Gastroesophageal sphincter (tissue), 4 donors: ENCODE results near the gene TECPR2. TPM values are rescaled to one million over a fixed set of nuclear protein-coding genes. Genes with fewer than 3 reads are reported as not detected.
A peak's percentile ranks its signal among the peaks of the same experiment; 100 is the strongest.

Experiments
- ATAC-seq: fragments of 150-250 bp; one replicate; pipeline ENCODE4 v1.9.1; 2016; ENCODE audit warnings: mild to moderate bottlenecking, moderate library complexity
- H3K27ac ChIP-seq, 4 donors: fragments of 200-600 bp; sonication (generic) in 3 of 4; 1 replicate in 3 of 4; 2 replicates in 1 of 4; pipeline ENCODE4 v1.5.1; 2016 to 2019
- H3K27me3 ChIP-seq: fragments of 200-600 bp; sonication (generic); one replicate; pipeline ENCODE4 v1.5.1; 2019
- H3K36me3 ChIP-seq, 2 donors: fragments of 200-600 bp; sonication (generic); one replicate each; pipeline ENCODE4 v1.5.1; 2019; ENCODE audit warnings: control low read depth in 1 of 2
- H3K4me1 ChIP-seq, 3 donors: fragments of 200-600 bp; sonication (generic); 1 replicate in 2 of 3; 2 replicates in 1 of 3; pipeline ENCODE4 v1.5.1; 2016 to 2019; ENCODE audit warnings: control low read depth in 2 of 3
- H3K4me3 ChIP-seq, 2 donors: fragments of 200-600 bp; sonication (generic); one replicate each; pipeline ENCODE4 v1.5.1; 2019; ENCODE audit warnings: mild to moderate bottlenecking in 1 of 2, moderate library complexity in 1 of 2
- H3K9me3 ChIP-seq, 3 donors: fragments of 200-600 bp; sonication (generic); one replicate each; pipeline ENCODE4 v1.5.1; 2017 to 2019; ENCODE audit warnings: control low read depth in 2 of 3
- EP300 ChIP-seq: sonication (generic); formaldehyde crosslinking; IDR thresholded peaks from one replicate; pipeline ENCODE4 v1.6.1; 2017; ENCODE audit warnings: antibody characterized with exemption, mild to moderate bottlenecking
- POLR2A ChIP-seq, 2 donors: fragments of 450-650 bp; IDR thresholded peaks; one replicate each; pipeline ENCODE4 v1.6.1; 2017; ENCODE audit warnings: antibody characterized with exemption in 2 of 2, mild to moderate bottlenecking in 2 of 2, moderate library complexity in 1 of 2
- POLR2AphosphoS5 ChIP-seq: sonication (generic); formaldehyde crosslinking; IDR thresholded peaks from one replicate; pipeline ENCODE4 v1.6.1; 2017; ENCODE audit warnings: antibody characterized with exemption
- WGBS, 2 donors: methylation state at CpG; one replicate each; pipeline ENCODE4 v1.1.5; 2018; ENCODE audit warnings: low coverage in 1 of 2; 5-methylcytosine and 5-hydroxymethylcytosine counted together
- total RNA-seq, 4 donors: library from RNA; depleted of rRNA; stranded (reverse); fragments of >200 nt; gene quantifications; one replicate each; pipeline ENCODE4 v1.1.0, GENCODE V29; 2016
- TF ChIP-seq, protein P1 (sequence below), 4 experiments: fragments of 200-600 bp in 2 of 4; fragments of 450-650 bp in 2 of 4; sonication (generic) in 1 of 4; IDR thresholded peaks; one replicate each; pipeline ENCODE4 v1.5.1; 2017 to 2019; ENCODE audit warnings: antibody characterized with exemption in 4 of 4, mild to moderate bottlenecking in 2 of 4, moderate library complexity in 2 of 4

Gene TECPR2
- total RNA-seq, 4 donors from 2014 or later = 26.0 to 57.2 (median 30.5) TPM

DNA sequence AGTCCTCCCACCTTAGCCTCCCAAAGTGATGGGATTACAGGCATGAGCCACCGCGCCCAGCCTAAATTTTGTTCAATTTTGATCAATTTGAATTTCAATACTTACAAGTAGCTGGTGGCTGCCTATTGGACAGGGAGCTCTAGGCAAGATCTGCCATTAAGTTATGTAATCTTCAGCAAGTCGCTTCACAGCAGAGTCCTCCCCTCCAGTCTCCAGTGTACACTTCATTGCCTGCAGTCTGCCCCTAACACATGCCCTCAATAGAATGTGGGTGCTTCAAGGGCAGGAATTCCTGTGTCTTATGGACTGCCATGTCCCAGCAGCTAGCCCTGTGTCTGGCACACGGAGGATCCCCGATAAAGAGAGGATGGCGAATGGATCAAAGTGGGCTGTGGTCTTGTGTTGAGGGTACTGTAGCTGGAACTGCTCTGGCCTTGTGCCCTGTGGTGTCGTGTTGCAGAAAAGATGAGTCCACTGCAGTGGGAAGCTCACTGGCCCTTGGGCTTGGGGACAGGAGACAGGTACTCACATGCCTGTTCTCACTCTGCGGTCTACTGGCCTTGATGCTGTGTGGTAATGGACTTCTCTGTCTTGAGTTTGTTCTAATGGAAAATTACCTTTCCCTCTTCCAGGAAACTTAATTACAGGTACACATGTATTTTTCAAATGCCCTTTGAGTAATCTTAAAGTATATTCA is 67.6 kb downstream of the TECPR2 start:
- TF ChIP-seq, protein P1, sequence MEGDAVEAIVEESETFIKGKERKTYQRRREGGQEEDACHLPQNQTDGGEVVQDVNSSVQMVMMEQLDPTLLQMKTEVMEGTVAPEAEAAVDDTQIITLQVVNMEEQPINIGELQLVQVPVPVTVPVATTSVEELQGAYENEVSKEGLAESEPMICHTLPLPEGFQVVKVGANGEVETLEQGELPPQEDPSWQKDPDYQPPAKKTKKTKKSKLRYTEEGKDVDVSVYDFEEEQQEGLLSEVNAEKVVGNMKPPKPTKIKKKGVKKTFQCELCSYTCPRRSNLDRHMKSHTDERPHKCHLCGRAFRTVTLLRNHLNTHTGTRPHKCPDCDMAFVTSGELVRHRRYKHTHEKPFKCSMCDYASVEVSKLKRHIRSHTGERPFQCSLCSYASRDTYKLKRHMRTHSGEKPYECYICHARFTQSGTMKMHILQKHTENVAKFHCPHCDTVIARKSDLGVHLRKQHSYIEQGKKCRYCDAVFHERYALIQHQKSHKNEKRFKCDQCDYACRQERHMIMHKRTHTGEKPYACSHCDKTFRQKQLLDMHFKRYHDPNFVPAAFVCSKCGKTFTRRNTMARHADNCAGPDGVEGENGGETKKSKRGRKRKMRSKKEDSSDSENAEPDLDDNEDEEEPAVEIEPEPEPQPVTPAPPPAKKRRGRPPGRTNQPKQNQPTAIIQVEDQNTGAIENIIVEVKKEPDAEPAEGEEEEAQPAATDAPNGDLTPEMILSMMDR (IDR thresholded peaks at IDR 0.05) = no peak
- TF ChIP-seq POLR2AphosphoS5 (no peak), EP300 (no peak), POLR2A (IDR thresholded peaks at IDR 0.05) (no peak)
- Histone ChIP-seq H3K27me3 (no peaks in the 10 kb centered on the region), H3K4me3 (no peak overlapping the region), H3K9me3 (no peaks in the 10 kb centered on the region), H3K36me3 (peaks cover 0 to 91% of the 10 kb centered on the region in 2 donors), H3K4me1 (peaks cover 0 to 7% (median 0%) of the 10 kb centered on the region in 3 donors), H3K27ac (no peak overlapping the region)
- ATAC-seq = no peak
- 95 to 100% methylated on average over 4 of the region's 8 CpGs for WGBS, 2 donors

DNA sequence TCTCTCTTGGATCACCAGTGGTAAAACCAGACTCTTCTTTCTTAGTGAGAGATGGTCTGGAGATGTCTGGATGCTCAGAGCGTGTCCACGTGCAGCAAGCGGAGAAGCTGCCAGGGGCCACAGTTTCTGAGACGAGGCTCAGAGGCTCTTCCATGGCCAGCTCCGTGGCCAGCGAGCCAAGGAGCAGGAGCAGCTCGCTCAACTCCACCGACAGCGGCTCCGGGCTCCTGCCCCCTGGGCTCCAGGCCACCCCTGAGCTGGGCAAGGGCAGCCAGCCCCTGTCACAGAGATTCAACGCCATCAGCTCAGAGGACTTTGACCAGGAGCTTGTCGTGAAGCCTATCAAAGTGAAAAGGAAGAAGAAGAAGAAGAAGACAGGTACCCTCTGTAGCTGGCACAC is 69.0 kb downstream of the TECPR2 start:
- no peak for ATAC-seq
- no peaks in the 10 kb centered on the region for H3K4me1 ChIP-seq
- H3K4me3 ChIP-seq = no peak overlapping the region
- H3K36me3 ChIP-seq = peaks cover 0 to 91% of the 10 kb centered on the region in 2 donors
- TF ChIP-seq POLR2AphosphoS5 (no peak), POLR2A (IDR thresholded peaks at IDR 0.05) (no peak)
- WGBS, 2 donors = 86 to 100% methylated on average over 1 of the region's 12 CpGs
- no peaks in the 10 kb centered on the region for H3K9me3 ChIP-seq
- no peak overlapping the region for H3K27ac ChIP-seq
- no peaks in the 10 kb centered on the region for H3K27me3 ChIP-seq

DNA sequence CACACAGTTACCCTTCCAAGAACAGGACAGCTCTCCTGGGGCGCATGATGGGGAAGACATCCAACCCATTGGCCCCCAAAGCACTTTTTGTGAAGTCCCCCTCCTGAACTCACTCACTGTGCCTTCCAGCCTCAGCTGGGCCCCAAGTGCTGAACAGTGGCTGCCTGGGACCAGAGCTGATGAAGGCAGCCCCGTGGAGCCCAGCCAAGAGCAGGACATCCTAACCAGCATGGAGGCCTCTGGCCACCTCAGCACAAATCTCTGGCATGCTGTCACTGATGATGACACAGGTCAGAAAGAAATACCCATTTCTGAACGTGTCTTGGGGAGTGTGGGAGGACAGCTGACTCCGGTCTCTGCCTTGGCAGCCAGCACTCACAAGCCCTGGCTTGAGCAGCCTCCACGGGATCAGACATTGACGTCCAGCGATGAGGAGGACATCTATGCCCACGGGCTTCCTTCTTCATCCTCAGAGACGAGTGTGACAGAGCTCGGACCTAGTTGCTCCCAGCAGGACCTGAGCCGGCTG is 72.0 kb downstream of the TECPR2 start:
- Histone ChIP-seq H3K36me3 (peaks cover 0 to 68% of the 10 kb centered on the region in 2 donors), H3K27ac (no peak overlapping the region), H3K4me3 (no peak overlapping the region), H3K27me3 (no peaks in the 10 kb centered on the region), H3K9me3 (no peaks in the 10 kb centered on the region), H3K4me1 (peaks cover 0 to 14% (median 3%) of the 10 kb centered on the region in 3 donors)
- no peak for ATAC-seq
- TF ChIP-seq EP300 (no peak), POLR2AphosphoS5 (no peak)
- TF ChIP-seq, protein P1 (IDR thresholded peaks at IDR 0.05) = no peak
- WGBS, 2 donors = 100% methylated on average over 1 of the region's 11 CpGs; no CpG with 5 or more reads in 1 of the 2 donors

DNA sequence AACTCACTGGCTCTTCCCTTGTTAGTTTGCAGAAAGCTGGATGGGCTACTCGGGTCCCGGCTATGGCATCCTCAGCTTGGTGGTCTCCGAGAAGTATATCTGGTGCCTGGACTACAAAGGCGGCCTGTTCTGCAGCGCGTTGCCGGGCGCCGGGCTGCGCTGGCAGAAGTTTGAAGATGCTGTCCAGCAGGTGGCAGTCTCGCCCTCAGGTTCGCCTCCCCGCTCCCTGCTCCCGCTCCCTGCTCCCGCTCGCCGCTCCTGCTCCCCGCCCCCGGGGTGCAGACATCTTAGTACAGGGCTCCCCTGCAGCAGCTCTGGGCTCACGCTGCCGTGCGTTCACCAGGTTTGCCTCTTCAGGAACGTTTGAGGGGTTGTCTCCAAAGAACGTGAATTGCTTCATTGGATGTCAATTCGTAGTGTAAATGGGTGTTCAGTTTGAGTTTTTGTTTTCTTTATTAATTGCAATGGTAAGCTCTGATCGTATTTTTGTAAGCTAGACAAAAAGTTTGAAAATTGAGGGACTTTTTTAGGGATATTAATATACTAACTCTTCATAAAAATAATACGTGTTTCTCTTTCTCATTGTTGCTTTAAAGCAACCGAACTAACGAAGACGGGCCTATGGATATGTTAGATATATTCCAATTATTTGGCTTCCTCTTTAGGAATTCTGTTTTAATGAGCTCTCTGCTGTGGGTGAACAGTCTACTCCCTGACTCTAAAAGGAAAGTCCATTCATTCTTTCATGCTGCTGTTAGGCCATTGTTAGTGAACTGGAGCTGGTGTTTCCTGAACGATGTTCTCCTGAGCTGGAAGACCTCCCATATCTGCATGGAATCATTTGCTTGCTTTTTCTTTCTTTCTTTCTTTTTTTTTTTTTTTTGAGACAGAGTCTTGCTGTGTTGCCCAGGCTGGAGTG is 75.5 kb downstream of the TECPR2 start:
- H3K27ac ChIP-seq = peak overlapping the region in 2 of 4 donors; percentile 20 to 44
- peaks cover 0 to 76% of the 10 kb centered on the region in 2 donors for H3K36me3 ChIP-seq
- no peak for TF ChIP-seq EP300
- TF ChIP-seq, protein P1 (IDR thresholded peaks at IDR 0.05) = peak; percentile 67 to 87 (median 78)
- peak overlapping the region; percentile 15 to 16 for H3K4me3 ChIP-seq
- H3K4me1 ChIP-seq = peaks cover 0 to 14% (median 3%) of the 10 kb centered on the region in 3 donors
- ATAC-seq = peak; percentile 95
- WGBS, 2 donors = 5% methylated on average over 12 to 18 of the region's 31 CpGs
- H3K9me3 ChIP-seq = no peaks in the 10 kb centered on the region
- H3K27me3 ChIP-seq = no peaks in the 10 kb centered on the region

DNA sequence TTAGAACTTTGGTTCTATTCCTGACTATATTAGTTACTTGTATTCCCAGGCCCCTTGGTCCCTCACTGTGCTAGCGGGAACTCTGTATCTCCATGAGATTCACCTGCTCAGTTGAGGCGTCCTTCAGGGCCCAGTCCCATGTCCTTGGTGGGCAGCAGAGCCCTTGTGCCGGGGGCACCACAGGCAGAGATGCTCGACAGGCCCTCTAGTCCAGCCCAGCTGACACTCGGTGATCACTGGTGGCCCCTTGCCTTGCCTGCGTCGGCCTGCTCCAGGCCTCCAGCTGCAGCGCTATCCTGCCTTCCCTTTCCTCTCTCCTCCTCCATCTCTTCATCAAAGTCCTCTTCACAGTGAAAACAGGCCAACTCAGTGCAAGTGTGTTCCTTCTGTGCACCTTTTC is 76.8 kb downstream of the TECPR2 start:
- Histone ChIP-seq H3K4me1 (peaks cover 0 to 14% (median 3%) of the 10 kb centered on the region in 3 donors), H3K27ac (no peak overlapping the region), H3K4me3 (no peak overlapping the region), H3K27me3 (no peaks in the 10 kb centered on the region), H3K36me3 (peaks cover 0 to 76% of the 10 kb centered on the region in 2 donors), H3K9me3 (no peaks in the 10 kb centered on the region)
- WGBS, 2 donors = 88 to 100% methylated on average over 1 to 7 of the region's 8 CpGs
- TF ChIP-seq POLR2AphosphoS5 (no peak), EP300 (no peak), POLR2A (IDR thresholded peaks at IDR 0.05) (no peak)
- TF ChIP-seq, protein P1 (IDR thresholded peaks at IDR 0.05) = no peak
- ATAC-seq = no peak
